ENCODE results near the gene AP5B1. TPM values are rescaled to one million over a fixed set of nuclear protein-coding genes. Genes with fewer than 3 reads are reported as not detected.

Gene AP5B1
- total RNA-seq, 1 donor from 2014 or later = 6.1 TPM

DNA sequence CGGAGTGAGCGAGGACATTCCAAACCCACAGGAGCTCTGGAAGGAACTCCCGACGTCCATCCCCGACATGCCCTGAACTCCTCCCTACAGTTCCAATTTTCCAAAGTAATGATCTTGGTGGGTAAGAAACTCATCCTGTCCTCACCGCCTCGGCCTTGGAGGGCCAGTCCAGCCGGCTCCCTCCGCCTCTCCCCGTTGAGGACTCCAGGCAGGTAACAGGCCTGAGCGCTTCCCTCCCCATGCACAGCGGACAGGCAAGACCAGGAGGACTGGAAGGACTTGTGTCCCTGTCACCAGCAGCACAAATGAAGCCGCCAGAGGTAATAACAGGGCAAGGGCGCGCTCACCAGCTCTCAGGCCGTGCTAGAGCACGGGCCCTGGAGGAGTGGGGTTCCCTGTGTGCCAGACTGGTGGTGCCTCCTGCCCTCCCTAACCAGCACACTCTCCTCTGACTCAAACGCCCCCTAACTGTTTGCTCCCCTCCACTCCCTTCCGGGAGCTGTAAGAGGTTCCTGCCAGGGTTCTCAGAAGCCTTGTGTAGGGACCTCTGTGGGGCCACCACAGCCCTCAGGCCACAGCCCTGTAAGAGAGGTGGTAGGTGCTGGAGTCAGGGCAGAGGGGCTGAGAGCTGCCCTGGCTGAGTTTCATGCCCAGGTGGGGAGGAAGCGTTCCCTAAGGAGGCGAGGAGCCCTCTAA lies 23.2 kb upstream of the AP5B1 start:
- TF ChIP-seq, protein P1, sequence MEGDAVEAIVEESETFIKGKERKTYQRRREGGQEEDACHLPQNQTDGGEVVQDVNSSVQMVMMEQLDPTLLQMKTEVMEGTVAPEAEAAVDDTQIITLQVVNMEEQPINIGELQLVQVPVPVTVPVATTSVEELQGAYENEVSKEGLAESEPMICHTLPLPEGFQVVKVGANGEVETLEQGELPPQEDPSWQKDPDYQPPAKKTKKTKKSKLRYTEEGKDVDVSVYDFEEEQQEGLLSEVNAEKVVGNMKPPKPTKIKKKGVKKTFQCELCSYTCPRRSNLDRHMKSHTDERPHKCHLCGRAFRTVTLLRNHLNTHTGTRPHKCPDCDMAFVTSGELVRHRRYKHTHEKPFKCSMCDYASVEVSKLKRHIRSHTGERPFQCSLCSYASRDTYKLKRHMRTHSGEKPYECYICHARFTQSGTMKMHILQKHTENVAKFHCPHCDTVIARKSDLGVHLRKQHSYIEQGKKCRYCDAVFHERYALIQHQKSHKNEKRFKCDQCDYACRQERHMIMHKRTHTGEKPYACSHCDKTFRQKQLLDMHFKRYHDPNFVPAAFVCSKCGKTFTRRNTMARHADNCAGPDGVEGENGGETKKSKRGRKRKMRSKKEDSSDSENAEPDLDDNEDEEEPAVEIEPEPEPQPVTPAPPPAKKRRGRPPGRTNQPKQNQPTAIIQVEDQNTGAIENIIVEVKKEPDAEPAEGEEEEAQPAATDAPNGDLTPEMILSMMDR (IDR thresholded peaks at IDR 0.05; ENCODE audit: insufficient read depth, low read length, severe bottlenecking) = no peak
- Histone ChIP-seq H3K4me3 (ENCODE audit: low read depth, low read length) (no peak overlapping the region), H3K27me3 (ENCODE audit: control insufficient read depth, insufficient read depth, low read length) (peaks cover 15% of the 10 kb centered on the region), H3K36me3 (ENCODE audit: control insufficient read depth, insufficient read depth, low read length) (no peaks in the 10 kb centered on the region)
- DNase-seq (ENCODE audit: low read depth) (no peak), FAIRE-seq (no peak)

DNA sequence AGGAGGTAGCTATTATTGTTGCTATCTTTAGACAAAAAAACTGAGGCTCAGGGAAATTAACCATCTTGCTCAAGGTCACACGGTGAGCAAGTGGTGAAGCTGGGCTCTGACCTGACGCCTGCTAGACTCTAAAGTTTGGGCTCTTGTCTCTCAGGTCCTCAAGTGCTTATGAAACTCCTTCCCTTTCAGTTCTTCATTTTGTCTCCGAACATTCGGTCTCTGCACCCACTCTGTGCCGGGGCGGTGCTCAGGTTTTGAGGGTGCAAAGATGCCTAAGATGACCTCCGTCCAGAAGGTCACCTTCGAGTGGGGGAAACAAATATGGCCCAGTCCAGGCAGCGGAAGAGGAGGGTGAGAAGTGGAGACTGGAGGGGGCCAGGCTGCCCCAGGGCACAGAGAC lies 22.1 kb upstream of the AP5B1 start:
- Histone ChIP-seq H3K36me3 (ENCODE audit: control insufficient read depth, insufficient read depth, low read length) (no peaks in the 10 kb centered on the region), H3K27me3 (ENCODE audit: control insufficient read depth, insufficient read depth, low read length) (peaks cover 11% of the 10 kb centered on the region), H3K4me3 (ENCODE audit: low read depth, low read length) (no peak overlapping the region)
- DNase-seq (ENCODE audit: low read depth) = no peak
- TF ChIP-seq, protein P1 (IDR thresholded peaks at IDR 0.05; ENCODE audit: insufficient read depth, low read length, severe bottlenecking) = no peak
- FAIRE-seq = no peak

DNA sequence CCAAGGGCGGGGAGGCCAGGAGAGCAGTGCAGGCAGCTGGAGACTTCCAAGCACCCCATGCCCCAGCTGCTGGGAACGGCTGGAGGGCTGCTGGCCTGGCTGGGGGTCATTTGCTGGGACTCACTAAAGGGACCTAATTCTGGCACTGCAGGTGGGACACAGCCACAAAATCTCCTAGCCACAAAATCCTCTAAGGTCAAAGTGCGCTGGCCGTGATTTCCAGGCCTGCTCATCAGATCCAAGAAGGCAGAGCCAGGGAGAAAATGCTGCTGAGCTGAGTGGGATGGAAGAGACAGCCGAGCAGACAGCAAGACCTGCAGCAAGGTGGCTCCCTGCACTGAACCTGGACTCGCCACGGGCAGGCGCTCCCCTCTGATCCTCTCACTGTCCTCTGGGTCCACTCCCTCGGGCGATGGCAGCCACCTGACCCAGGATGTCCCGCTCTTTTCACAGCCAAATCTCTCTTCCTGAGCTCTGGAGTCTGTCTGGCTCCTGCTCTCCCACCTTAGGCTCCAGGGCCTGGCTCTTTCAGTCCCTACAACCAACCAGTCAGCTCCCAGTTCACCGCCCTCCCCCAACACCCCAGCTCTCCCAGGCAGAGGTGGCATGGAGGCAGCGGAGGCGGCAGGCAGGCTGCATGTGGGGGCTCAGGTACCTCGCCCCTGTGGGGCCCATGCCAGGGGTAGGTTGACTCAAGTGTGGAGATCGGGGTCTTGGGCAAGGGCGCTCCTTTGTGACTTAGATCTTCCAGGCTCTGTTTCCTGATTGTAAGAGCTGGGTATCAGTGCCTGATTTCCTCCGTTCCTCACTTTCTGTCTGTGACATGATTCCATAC lies 20.6 kb upstream of the AP5B1 start:
- FAIRE-seq = no peak
- Histone ChIP-seq H3K27me3 (ENCODE audit: control insufficient read depth, insufficient read depth, low read length) (peaks cover 11% of the 10 kb centered on the region), H3K36me3 (ENCODE audit: control insufficient read depth, insufficient read depth, low read length) (no peaks in the 10 kb centered on the region), H3K4me3 (ENCODE audit: low read depth, low read length) (no peak overlapping the region)
- TF ChIP-seq, protein P1 (IDR thresholded peaks at IDR 0.05; ENCODE audit: insufficient read depth, low read length, severe bottlenecking) = no peak
- DNase-seq (ENCODE audit: low read depth) = no peak

DNA sequence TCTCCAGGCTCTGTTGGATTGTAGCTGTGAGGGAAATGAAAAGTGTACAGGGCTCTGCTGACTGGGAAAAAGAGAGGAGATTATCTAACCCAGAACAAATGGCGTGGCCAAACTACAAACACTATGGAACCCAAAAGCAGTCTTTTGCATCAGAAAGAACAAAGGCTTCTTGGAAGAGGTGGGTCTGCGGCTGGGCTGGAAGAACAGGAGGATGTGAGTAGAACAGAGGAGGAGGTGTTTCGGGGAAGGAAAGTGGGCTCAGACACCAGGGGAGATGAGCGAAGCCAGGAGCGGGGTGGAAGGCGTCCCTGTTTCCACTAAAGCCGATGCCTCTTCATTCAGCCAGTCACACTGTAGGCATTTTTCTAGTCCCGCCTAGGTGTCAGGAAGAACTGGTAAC lies 18.1 kb upstream of the AP5B1 start:
- peaks cover 6% of the 10 kb centered on the region for H3K36me3 ChIP-seq (ENCODE audit: control insufficient read depth, insufficient read depth, low read length)
- peaks cover 11% of the 10 kb centered on the region for H3K27me3 ChIP-seq (ENCODE audit: control insufficient read depth, insufficient read depth, low read length)
- H3K4me3 ChIP-seq (ENCODE audit: low read depth, low read length) = no peak overlapping the region
- no peak for DNase-seq (ENCODE audit: low read depth)
- TF ChIP-seq, protein P1 (IDR thresholded peaks at IDR 0.05; ENCODE audit: insufficient read depth, low read length, severe bottlenecking) = no peak
- FAIRE-seq = no peak

DNA sequence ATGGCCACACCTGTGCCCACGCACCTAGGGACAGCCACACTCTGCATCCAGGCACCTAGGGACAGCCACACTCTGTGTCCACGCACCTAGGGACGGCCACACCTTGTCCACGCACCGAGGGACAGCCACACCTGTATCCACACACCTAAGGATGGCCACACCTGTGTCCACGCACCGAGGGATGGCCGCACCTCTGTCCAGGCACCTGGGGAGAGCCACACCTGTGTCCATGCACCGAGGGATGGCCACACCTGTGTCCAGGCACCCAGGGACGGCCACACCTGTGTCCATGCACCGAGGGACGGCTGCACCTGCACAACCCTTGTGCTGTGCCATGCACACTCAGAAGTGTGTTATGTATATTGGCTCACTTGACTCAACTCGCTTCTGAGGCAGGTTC lies 16.9 kb upstream of the AP5B1 start:
- Histone ChIP-seq H3K4me3 (ENCODE audit: low read depth, low read length) (no peak overlapping the region), H3K36me3 (ENCODE audit: control insufficient read depth, insufficient read depth, low read length) (peaks cover 6% of the 10 kb centered on the region), H3K27me3 (ENCODE audit: control insufficient read depth, insufficient read depth, low read length) (peaks cover 3% of the 10 kb centered on the region)
- DNase-seq (ENCODE audit: low read depth) (no peak), FAIRE-seq (no peak)
- TF ChIP-seq, protein P1 (IDR thresholded peaks at IDR 0.05; ENCODE audit: insufficient read depth, low read length, severe bottlenecking) = no peak
